ENCODE measurements around the gene ACTR5.

The ACTR5 gene

DNA sequence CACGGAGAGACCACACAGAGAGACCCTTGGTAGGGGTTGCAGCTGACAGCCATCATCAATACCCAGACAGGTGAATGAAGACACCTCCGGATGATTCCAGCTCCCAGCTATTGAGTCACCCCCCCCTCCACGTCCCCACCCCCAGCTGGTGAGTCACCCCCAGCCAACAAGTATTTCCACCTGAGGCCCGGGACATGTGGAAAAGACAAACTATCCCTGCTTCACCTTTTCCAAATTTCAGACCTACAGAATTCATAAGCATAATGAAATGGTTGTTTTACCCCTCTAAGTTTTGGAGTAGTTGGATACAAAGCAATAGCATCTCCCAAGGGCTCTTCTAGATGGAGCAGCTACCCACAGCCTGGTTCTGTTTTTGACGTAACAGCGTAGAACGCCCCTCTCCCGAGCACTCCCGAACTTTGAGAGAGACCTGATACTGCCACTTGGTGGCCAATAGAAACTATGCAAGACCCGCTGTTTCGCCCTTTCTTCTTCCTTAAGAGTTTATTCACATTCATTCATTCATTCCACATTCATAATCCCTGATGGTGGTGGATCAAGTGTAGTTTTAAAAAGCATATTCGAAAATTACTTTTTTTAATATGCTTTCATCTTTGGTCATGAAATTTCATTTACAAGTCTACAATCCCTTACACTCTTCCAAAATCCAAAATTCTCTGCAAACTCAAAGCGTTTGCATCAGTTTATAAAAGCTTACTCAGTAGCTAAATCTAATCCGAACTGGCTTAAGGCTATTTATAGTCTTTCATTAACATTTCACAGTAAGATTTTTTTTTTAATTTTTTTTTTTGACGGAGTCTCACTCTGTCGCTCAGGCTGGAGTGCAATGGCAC, 42.2 kb downstream of the ACTR5 start:
- ChIA-PET CTCF (interaction anchor here (0.6 to 3.7 kb wide), 28 partner anchors 8 to 256 kb away, joined by 3 to 23 read pairs (median 5); partner anchors contain the start of genes ACTR5, FAM83D and PPP1R16B), POLR2A (no interaction called here)
- H3K4me1 ChIP-seq (ENCODE audit: control insufficient read depth, insufficient read depth, low read length) = no peaks in the 10 kb centered on the region
- no peaks in the 10 kb centered on the region for H3K9me3 ChIP-seq (ENCODE audit: control insufficient read depth, insufficient read depth, low read depth, low read length)
- H3K36me3 ChIP-seq (ENCODE audit: control insufficient read depth in 2 of 2, insufficient read depth in 1 of 2, low read length in 2 of 2) = no peaks in the 10 kb centered on the region
- H3K4me3 ChIP-seq (ENCODE audit: low read depth, low read length) = no peak overlapping the region
- no peak overlapping the region for H3K27ac ChIP-seq (ENCODE audit: extremely low read depth, low read depth, low read length)
- TF ChIP-seq, protein P1, sequence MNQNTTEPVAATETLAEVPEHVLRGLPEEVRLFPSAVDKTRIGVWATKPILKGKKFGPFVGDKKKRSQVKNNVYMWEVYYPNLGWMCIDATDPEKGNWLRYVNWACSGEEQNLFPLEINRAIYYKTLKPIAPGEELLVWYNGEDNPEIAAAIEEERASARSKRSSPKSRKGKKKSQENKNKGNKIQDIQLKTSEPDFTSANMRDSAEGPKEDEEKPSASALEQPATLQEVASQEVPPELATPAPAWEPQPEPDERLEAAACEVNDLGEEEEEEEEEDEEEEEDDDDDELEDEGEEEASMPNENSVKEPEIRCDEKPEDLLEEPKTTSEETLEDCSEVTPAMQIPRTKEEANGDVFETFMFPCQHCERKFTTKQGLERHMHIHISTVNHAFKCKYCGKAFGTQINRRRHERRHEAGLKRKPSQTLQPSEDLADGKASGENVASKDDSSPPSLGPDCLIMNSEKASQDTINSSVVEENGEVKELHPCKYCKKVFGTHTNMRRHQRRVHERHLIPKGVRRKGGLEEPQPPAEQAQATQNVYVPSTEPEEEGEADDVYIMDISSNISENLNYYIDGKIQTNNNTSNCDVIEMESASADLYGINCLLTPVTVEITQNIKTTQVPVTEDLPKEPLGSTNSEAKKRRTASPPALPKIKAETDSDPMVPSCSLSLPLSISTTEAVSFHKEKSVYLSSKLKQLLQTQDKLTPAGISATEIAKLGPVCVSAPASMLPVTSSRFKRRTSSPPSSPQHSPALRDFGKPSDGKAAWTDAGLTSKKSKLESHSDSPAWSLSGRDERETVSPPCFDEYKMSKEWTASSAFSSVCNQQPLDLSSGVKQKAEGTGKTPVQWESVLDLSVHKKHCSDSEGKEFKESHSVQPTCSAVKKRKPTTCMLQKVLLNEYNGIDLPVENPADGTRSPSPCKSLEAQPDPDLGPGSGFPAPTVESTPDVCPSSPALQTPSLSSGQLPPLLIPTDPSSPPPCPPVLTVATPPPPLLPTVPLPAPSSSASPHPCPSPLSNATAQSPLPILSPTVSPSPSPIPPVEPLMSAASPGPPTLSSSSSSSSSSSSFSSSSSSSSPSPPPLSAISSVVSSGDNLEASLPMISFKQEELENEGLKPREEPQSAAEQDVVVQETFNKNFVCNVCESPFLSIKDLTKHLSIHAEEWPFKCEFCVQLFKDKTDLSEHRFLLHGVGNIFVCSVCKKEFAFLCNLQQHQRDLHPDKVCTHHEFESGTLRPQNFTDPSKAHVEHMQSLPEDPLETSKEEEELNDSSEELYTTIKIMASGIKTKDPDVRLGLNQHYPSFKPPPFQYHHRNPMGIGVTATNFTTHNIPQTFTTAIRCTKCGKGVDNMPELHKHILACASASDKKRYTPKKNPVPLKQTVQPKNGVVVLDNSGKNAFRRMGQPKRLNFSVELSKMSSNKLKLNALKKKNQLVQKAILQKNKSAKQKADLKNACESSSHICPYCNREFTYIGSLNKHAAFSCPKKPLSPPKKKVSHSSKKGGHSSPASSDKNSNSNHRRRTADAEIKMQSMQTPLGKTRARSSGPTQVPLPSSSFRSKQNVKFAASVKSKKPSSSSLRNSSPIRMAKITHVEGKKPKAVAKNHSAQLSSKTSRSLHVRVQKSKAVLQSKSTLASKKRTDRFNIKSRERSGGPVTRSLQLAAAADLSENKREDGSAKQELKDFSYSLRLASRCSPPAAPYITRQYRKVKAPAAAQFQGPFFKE (tag by site-specific recombination; IDR thresholded peaks at IDR 0.05; ENCODE audit: borderline replicate concordance) = no peak
- TF ChIP-seq, protein P2, sequence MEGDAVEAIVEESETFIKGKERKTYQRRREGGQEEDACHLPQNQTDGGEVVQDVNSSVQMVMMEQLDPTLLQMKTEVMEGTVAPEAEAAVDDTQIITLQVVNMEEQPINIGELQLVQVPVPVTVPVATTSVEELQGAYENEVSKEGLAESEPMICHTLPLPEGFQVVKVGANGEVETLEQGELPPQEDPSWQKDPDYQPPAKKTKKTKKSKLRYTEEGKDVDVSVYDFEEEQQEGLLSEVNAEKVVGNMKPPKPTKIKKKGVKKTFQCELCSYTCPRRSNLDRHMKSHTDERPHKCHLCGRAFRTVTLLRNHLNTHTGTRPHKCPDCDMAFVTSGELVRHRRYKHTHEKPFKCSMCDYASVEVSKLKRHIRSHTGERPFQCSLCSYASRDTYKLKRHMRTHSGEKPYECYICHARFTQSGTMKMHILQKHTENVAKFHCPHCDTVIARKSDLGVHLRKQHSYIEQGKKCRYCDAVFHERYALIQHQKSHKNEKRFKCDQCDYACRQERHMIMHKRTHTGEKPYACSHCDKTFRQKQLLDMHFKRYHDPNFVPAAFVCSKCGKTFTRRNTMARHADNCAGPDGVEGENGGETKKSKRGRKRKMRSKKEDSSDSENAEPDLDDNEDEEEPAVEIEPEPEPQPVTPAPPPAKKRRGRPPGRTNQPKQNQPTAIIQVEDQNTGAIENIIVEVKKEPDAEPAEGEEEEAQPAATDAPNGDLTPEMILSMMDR (tag by site-specific recombination; IDR thresholded peaks at IDR 0.05) = peak; percentile 46
- no peak for TF ChIP-seq ZNF473 (tag by site-specific recombination; IDR thresholded peaks at IDR 0.05)
- TF ChIP-seq, protein P3, sequence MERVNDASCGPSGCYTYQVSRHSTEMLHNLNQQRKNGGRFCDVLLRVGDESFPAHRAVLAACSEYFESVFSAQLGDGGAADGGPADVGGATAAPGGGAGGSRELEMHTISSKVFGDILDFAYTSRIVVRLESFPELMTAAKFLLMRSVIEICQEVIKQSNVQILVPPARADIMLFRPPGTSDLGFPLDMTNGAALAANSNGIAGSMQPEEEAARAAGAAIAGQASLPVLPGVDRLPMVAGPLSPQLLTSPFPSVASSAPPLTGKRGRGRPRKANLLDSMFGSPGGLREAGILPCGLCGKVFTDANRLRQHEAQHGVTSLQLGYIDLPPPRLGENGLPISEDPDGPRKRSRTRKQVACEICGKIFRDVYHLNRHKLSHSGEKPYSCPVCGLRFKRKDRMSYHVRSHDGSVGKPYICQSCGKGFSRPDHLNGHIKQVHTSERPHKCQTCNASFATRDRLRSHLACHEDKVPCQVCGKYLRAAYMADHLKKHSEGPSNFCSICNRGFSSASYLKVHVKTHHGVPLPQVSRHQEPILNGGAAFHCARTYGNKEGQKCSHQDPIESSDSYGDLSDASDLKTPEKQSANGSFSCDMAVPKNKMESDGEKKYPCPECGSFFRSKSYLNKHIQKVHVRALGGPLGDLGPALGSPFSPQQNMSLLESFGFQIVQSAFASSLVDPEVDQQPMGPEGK (tag by site-specific recombination; IDR thresholded peaks at IDR 0.05) = no peak
- TF ChIP-seq ZNF221 (tag by site-specific recombination; IDR thresholded peaks at IDR 0.05; ENCODE audit: borderline replicate concordance) = no peak
- no peak for TF ChIP-seq ZBTB1 (tag by site-specific recombination; IDR thresholded peaks at IDR 0.05)
- no peak for TF ChIP-seq ZNF391 (tag by site-specific recombination; IDR thresholded peaks at IDR 0.05; ENCODE audit: borderline replicate concordance, low read depth)
- no peak for TF ChIP-seq ZNF555 (tag by site-specific recombination; conservative IDR thresholded peaks at IDR 0.05)
- TF ChIP-seq, protein P4, sequence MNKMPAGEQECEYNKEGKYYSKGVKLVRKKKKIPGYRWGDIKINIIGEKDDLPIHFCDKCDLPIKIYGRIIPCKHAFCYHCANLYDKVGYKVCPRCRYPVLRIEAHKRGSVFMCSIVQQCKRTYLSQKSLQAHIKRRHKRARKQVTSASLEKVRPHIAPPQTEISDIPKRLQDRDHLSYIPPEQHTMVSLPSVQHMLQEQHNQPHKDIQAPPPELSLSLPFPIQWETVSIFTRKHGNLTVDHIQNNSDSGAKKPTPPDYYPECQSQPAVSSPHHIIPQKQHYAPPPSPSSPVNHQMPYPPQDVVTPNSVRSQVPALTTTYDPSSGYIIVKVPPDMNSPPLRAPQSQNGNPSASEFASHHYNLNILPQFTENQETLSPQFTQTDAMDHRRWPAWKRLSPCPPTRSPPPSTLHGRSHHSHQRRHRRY (tag by site-specific recombination; IDR thresholded peaks at IDR 0.05) = no peak
- no peak for TF ChIP-seq ZNF768 (tag by site-specific recombination; IDR thresholded peaks at IDR 0.05)
- TF ChIP-seq, protein P5, sequence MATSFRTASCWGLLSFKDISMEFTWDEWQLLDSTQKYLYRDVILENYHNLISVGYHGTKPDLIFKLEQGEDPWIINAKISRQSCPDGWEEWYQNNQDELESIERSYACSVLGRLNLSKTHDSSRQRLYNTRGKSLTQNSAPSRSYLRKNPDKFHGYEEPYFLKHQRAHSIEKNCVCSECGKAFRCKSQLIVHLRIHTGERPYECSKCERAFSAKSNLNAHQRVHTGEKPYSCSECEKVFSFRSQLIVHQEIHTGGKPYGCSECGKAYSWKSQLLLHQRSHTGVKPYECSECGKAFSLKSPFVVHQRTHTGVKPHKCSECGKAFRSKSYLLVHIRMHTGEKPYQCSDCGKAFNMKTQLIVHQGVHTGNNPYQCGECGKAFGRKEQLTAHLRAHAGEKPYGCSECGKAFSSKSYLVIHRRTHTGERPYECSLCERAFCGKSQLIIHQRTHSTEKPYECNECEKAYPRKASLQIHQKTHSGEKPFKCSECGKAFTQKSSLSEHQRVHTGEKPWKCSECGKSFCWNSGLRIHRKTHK (tag by site-specific recombination; IDR thresholded peaks at IDR 0.05) = no peak
- TF ChIP-seq WT1 (tag by site-specific recombination; IDR thresholded peaks at IDR 0.05) = no peak
- TF ChIP-seq ZNF558 (tag by site-specific recombination; IDR thresholded peaks at IDR 0.05) = no peak
- TF ChIP-seq, protein P6, sequence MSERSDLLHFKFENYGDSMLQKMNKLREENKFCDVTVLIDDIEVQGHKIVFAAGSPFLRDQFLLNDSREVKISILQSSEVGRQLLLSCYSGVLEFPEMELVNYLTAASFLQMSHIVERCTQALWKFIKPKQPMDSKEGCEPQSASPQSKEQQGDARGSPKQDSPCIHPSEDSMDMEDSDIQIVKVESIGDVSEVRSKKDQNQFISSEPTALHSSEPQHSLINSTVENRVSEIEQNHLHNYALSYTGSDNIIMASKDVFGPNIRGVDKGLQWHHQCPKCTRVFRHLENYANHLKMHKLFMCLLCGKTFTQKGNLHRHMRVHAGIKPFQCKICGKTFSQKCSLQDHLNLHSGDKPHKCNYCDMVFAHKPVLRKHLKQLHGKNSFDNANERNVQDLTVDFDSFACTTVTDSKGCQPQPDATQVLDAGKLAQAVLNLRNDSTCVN (tag by site-specific recombination; optimal IDR thresholded peaks at IDR 0.05) = no peak
- peak; percentile 49; the same call in 1 of the 2 replicates for TF ChIP-seq ZNF654 (tag by site-specific recombination; IDR thresholded peaks at IDR 0.05; ENCODE audit: low read depth)
- TF ChIP-seq ZNF157 (tag by site-specific recombination; IDR thresholded peaks at IDR 0.05) = no peak
- no peak for TF ChIP-seq ZNF837 (tag by site-specific recombination; IDR thresholded peaks at IDR 0.05)
- TF ChIP-seq ZNF302 (tag by site-specific recombination; IDR thresholded peaks at IDR 0.05; ENCODE audit: low read depth) = no peak
- TF ChIP-seq ZNF19 (tag by site-specific recombination; IDR thresholded peaks at IDR 0.05; ENCODE audit: low read depth) = no peak
- no peak for TF ChIP-seq ZNF138 (tag by site-specific recombination; IDR thresholded peaks at IDR 0.05; ENCODE audit: borderline replicate concordance)
- no peak for TF ChIP-seq ZNF175 (tag by site-specific recombination; IDR thresholded peaks at IDR 0.05)
- no peak for TF ChIP-seq ZNF610 (tag by site-specific recombination; IDR thresholded peaks at IDR 0.05; ENCODE audit: borderline replicate concordance)
- TF ChIP-seq ZNF521 (tag by site-specific recombination; IDR thresholded peaks at IDR 0.05) = no peak

Data from HEK293 (cell line).